Activated CD8-positive, alpha-beta memory T cell treated with anti-CD3 and anti-CD28 coated beads, Interleukin-2, amount 50 U/mL, for 24 hours (primary cell): ENCODE measurements around the gene NELFA.

Experiments
- DNase-seq: peaks from one replicate; pipeline ENCODE4 v3.0.0-alpha.2; 2020; ENCODE audit errors: extremely low read depth

The NELFA gene

GRCh38 chr4:1982124-1983052 is 26.4 kb downstream of the NELFA start:
- DNase-seq: no peak

DNA sequence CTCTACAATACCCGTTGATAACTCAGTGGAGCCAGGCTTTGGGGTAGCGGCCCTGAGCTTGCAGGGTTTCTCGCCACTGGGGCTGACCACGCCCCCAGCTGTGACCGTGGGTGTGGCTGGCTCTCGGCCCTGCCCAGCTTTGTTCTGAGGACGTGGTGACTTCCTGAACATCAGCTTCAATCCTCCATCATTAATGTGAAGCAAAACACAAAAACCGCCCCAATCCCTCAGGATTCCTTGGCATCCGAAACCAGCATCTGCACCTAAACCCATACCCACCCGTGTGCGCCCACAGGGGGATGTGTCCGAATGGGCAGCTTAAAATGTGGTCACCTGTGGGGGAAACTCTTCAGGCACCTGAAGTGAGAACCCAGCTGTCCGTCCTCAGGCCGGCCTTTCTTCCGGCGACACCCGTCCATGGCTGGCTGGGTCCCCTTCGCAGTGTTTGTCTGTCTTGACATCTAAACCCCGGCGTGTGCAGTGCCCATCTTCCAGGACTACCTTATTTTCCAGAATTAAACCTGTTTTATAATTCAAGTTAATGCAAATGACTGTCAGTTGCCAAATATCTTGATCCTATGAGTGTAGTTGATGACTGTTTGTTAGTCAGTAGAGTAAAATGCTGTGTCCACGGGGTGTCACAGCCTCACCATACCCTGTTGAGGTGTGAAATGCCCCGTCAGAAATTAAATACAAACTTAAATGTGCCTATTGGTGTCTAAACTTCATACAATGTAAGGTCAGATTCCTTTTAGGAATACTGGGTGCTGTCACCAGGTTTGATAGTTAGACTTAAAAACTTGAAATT is 27.3 kb downstream of the NELFA start:
- DNase-seq: no peak

DNA sequence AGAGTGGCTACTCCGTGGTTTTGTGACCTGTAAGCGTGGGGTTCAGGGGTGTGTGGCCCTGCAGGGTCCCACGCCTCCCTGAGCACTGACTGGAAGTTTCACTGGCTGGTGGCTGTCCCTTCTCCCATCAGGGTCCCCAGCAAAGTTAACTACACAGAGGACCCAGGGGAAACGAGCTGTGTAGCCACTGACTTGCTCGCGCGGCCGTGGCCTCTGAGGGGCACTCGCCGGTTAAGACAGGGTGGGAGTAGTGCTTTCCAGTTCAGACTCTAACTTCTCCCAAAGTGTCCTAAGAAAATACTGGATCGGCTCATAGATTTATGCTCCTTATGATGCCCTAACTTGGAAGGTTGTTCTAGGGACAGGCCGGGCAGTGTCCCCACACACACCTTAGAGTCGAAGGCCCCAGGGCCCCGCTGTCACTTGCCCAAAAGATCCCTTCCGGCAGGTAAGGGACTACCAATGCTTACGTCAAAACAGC is 28.2 kb downstream of the NELFA start:
- DNase-seq: no peak

GRCh38 chr4:1979477-1980196 is 29.1 kb downstream of the NELFA start:
- DNase-seq: no peak

DNA sequence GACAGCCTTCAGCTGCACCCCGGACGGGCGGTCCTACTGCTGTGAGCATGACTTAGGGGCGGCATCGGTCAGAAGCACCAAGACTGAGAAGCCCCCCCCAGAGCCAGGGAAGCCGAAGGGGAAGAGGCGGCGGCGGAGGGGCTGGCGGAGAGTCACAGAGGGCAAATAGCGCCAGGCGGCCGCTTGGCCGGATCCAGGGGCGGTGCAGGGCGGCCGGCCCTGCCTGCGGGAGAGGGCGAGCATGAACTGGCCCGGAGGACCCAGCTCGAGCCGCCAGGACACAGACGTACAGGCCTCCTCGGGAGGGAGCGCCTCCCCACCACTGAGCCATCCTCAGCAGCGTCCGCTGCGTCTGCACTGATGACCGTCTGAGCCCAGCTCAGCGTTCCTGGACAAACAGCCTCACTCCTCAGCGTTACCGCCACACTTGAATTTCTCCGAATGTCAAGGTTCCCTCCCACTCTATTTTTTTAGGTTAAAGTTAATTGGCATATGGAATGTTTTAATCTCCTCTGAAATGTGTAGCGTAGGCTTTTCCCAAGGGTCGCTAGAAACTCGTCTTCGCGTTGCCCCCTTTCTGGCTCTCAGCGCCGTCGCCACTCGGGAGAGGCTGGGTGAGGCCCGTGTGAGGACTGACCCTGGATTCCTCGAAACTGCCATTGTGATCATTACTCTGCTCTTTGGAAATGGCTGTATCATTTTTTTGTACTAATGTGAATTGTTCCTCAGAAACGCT is 29.9 kb downstream of the NELFA start:
- DNase-seq: no peak

DNA sequence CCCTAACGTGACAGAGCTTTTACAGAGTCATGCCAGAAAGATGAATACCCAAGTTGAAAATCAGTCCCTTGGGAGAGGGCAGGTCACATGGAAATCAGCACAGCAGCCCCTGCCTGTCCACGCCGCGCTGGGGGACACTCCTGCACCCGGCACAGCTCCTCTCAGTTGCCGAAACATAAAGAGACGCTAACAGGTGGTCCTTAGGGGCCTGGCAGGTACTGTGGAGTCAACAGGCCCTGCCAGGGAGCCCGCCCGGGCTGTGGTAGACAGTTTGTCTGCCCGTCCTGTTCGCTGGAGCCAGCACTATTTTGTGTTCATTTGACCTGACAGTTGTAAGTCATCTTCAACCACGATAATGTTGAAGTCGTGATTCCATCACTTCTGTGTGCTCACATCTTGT is 30.5 kb downstream of the NELFA start:
- DNase-seq: no peak

GRCh38 chr4:1976416-1977352 is 32.1 kb downstream of the NELFA start:
- DNase-seq: no peak

DNA sequence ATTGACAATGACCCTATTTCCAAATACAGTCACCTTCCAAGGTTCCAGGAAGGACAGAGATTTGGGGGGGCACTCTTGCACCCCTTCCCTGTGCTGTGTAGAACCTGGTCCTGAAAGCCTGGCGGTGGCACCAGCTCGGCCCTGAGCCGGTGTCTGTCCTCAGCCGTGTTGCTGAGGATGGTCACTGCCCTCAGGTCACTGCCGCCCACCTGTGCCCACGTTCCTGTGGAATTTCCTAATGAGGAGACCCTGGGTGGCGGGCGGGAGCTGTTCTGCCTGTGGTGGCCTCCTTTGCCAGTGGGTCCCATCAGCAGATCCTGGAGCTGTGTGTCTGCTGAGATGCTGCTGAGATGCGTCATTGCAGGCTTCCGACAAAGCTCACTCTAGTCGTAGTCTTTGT is 32.9 kb downstream of the NELFA start:
- no peak for DNase-seq

DNA sequence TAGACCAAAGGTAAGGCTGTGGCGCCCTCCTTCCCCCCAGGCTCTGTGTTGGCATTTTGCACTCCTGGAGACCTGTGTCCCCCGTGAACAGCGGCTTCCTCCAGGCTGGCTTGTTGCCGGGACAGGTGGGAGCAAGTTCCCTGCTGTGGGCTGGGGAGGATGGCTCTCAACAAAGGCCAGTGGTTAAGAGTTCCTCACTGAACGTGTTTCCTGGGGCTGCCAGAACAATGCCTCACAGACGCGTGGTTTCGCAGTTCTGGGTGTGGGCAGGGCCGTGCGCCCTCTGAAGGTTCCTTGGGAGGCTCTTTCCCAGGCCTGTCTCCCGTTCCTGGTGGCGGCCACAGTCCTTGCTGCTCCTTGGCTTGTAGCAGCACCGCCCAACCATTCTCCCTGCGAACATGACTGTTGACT is 33.4 kb downstream of the NELFA start:
- DNase-seq: no peak

DNA sequence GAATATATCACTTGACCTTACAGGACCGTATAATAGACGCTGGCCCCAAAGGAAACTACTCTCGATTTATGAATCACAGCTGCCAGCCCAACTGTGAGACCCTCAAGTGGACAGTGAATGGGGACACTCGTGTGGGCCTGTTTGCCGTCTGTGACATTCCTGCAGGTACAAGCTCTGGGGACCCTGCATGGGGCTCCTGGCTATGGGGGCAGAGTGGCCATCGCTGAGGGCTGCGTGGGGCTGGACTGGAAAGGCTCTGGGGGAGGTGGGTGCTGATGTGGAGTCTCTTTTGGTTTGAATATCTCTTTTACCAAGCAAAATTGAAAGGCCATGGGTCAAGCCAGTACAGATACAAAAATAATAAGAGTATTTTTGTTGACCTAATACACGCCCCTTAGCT is 33.9 kb downstream of the NELFA start:
- DNase-seq: no peak

DNA sequence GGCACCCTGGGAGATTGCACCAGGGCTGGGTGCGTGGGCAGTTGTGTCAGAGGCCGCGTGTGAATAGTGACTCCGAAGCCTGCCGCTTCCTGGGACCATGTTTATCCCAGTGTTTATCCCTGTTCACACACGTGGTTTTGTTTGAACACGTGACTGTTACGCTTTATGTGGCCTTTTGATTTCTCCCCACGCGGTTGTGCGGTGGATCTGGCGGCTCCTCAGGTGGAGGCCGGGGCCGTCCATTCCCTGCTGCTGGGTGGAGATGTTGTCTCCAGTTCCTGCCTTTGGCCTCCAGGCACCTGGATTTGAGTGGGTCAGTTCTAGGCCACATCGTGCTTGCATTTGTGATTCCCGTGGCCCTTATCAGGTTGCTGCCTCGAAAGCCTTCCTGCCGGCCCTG is 35.1 kb downstream of the NELFA start:
- DNase-seq: no peak

DNA sequence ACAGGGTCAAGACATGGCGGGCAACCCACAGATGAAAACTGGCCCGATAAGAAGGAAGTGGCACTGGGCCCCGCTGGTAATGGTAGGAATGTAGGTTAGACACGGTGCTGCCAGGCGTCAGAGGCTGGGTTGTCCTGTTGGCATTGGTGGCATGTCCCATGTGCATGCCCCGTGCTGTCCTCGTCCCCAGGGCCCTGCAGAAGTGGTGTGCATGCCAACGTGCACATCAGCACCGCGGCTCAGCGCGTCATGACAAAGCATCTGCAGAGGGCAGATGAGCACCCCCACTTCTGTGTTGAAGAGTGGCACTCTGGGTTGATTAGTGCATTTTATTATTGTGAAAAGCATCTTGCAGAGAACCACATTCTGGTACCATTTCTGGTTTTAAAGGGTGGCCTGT is 35.6 kb downstream of the NELFA start:
- DNase-seq: no peak

DNA sequence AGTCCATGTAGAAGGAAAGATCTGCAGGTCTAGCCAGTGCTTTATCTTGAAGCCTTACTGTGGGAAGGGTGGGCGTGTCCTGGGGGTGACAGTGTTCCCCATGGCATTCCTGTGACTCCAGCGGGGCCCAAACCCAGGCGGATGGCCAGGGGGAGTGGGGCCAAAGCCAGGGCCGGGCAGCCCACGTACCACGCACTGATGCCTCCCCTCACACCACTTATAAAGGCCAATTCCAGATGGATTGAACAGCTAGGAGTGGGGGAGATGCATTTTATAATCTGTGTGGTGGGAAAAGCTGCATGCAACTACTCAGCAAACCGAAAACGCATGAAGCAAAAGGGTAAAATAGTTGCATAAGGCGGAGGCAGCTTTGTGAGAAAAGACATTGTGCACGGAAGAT is 36.4 kb downstream of the NELFA start:
- no peak for DNase-seq

GRCh38 chr4:1971456-1972200 is 37.1 kb downstream of the NELFA start:
- DNase-seq: no peak

DNA sequence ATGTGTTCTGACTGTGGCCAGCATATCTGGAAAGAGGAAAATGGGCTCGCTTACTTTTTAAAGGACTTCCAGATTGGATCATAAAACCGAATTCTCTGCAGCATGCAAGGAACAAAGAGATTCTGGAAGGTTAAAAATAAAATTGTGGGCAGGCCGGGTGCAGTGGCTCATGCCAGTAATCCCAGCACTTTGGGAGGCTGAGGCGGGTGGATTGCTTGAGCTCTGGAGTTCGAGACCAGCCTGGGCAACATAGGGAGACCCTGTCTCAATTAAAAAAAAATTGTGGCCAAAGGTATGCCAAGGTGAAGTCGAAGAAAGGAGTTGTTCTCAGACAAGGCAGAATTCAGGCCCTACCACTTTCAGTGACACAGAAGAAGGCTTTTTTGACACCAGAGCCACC is 37.8 kb downstream of the NELFA start:
- no peak for DNase-seq

DNA sequence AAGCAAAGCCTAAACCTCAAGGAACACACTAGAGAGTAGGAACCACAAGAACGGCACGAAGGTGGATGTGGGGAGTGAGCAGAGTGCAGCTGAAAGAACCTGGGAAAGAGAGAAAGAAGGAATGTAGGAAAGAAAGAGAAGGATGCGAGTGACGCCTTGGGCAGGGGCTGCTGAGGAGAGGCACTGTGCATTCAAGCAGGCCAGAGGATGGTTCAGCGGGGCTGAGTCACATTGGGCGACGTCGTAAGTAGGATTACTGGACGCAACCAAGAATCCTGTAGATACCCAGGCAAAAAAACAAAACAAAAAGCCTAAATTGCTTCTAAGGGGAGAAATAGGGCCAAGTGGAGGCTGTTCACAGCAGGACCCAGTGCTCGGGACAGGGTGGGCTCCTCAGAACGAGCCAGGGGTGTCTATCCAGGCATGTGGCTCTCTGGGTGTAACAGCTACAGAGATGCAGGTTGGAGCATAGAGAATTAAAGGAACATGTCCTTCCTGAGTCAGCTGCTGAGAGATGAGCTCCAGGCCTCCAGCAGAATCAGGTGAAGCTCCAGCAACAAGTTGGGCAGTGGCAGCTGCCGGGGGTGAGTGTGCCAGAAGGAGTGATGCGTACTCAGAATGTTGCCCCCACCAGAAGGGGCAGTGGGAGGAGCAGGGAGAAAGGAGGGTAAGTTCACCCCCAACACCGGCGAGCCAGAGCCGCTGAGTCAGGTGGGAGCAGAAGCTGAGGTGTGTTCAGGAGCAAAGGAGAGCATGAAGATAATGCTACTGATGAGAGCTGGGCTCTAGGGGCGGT is 38.6 kb downstream of the NELFA start:
- no peak for DNase-seq

DNA sequence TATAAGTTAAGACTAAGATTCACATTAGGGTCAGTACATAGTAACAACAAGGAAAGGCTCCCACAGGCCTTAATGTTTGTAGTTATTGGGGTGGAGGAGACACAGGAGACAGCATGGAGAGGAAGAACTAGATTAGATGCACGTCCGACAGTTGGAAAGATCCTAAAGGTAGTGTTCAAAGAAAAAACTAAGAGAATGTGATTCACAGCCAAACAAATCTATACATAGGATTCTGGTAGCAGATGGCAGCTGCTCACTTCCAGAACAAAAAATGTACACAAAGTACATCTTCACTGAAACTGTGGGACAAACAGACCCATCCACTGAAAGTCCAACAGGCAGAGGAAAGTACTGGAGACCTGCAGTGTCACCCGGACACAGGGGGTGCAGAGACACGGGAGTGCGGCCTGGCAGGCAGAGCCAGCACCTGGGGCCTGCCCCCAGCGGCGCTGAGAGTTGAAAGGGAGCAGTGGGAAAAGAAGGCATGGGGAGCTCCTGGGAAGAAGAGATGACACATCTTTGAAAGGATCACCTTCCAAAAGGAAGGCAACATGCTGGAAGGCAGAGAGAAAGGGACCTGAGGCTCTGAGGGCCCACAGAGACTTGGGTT is 40.0 kb downstream of the NELFA start:
- DNase-seq: no peak

GRCh38 chr4:1967512-1968149 is 41.1 kb downstream of the NELFA start:
- no peak for DNase-seq
